NCI-H2171 (cell line): Measurements from ENCODE around the gene THOC1.

Experiments
- DNase-seq: peaks from one replicate; lab custom pipeline; 2025; lab: John Stamatoyannopoulos, UW

Gene THOC1

GRCh38 chr18:213505-213904, 54.3 kb downstream of the THOC1 start:
- DNase-seq, result no peak

GRCh38 chr18:212780-213179, 55.1 kb downstream of the THOC1 start:
- no peak for DNase-seq

- no peak for DNase-seq
These were observed 56.3 kb downstream of the THOC1 start for GRCh38 chr18:211582-211981.

GRCh38 chr18:210733-211132, 57.1 kb downstream of the THOC1 start:
- no peak for DNase-seq

- no peak for DNase-seq
These were observed 57.8 kb downstream of the THOC1 start for GRCh38 chr18:210075-210474.

GRCh38 chr18:199768-200167, 68.1 kb downstream of the THOC1 start:
- no peak for DNase-seq

GRCh38 chr18:199214-199613, 68.6 kb downstream of the THOC1 start:
- DNase-seq, result no peak

- no peak for DNase-seq
These were observed 72.2 kb downstream of the THOC1 start for GRCh38 chr18:195651-196050.

- DNase-seq, result no peak
These were observed 75.0 kb downstream of the THOC1 start for GRCh38 chr18:192801-193200.

- DNase-seq, result no peak
These were observed 76.1 kb downstream of the THOC1 start for GRCh38 chr18:191725-192124.

GRCh38 chr18:189254-189653, 78.6 kb downstream of the THOC1 start:
- DNase-seq, result no peak

GRCh38 chr18:183769-184168, 84.1 kb downstream of the THOC1 start:
- DNase-seq, result peak; percentile 64

- DNase-seq, result no peak
These were observed 86.1 kb downstream of the THOC1 start for GRCh38 chr18:181711-182110.

- DNase-seq, result no peak
These were observed 88.3 kb downstream of the THOC1 start for GRCh38 chr18:179499-179898.

GRCh38 chr18:172361-172760, 95.5 kb downstream of the THOC1 start:
- DNase-seq, result no peak
